A673 (cell line): ENCODE measurements around the gene ATP8B2.

ENCODE experiments used
- EZH2 ChIP-seq: fragments of 200-600 bp; sonication (generic); IDR thresholded peaks from 2 replicates; pipeline ENCODE4 v1.6.1; 2017; ENCODE audit warnings: borderline replicate concordance, low read depth, mild to moderate bottlenecking, mixed read lengths, antibody characterized with exemption, low read length; ENCODE audit not compliant: poor library complexity, severe bottlenecking
- TF ChIP-seq, protein P1 (sequence below): fragments of 300-800, 200-600 bp; sonication (generic); conservative IDR thresholded peaks from 2 replicates; pipeline ENCODE4 v1.5.1; 2017; ENCODE audit warnings: low read depth, mild to moderate bottlenecking, antibody characterized with exemption, low read length, moderate library complexity, mixed read lengths

DNA sequence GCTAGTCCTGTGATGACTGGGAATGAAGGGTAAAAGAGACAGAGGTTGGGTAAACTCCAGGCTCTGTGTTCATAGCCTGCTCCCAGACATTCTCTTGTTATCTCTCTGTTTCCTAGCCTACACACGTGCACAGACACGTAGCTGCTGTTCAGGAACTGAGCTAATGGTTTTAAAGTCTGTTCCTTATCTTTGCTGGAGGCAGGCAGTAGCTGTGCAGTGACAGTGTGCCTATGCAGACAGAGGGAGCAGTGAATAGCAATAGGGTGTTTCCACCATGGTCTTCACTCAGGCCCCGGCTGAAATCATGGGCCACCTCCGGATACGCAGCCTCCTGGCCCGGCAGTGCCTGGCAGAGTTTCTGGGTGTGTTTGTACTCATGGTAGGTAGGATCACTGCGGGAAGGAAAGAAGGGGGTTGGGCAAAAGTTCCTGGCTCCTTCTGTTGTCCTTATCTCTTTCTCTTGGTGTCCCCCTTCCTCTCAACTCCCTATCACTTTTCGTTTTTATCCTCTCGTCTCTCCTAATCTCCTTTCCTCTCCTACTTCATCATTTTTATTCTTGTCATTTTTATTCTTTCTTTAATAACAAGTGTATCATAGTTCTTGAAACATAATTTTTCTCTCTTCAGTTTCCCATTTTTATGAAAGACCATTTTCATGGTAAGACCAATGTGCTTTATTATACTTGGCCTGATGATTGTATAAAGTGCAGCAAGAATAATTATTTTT, 4.3 kb upstream of the ATP8B2 start, which contains the start of gene AQP10:
- TF ChIP-seq, protein P1, sequence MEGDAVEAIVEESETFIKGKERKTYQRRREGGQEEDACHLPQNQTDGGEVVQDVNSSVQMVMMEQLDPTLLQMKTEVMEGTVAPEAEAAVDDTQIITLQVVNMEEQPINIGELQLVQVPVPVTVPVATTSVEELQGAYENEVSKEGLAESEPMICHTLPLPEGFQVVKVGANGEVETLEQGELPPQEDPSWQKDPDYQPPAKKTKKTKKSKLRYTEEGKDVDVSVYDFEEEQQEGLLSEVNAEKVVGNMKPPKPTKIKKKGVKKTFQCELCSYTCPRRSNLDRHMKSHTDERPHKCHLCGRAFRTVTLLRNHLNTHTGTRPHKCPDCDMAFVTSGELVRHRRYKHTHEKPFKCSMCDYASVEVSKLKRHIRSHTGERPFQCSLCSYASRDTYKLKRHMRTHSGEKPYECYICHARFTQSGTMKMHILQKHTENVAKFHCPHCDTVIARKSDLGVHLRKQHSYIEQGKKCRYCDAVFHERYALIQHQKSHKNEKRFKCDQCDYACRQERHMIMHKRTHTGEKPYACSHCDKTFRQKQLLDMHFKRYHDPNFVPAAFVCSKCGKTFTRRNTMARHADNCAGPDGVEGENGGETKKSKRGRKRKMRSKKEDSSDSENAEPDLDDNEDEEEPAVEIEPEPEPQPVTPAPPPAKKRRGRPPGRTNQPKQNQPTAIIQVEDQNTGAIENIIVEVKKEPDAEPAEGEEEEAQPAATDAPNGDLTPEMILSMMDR, result no peak
- no peak for TF ChIP-seq EZH2
